ENCODE measurements around the gene CCDC183.
"Not testable (repeated sequence)": the region's sequence is repeated elsewhere in the genome, so short reads cannot be mapped to it uniquely, and the experiment has no call there.

CCDC183 gene

GRCh38 chr9:136828474-136829140, 32.5 kb downstream of the CCDC183 start:
- no peak overlapping the region for H3K27ac ChIP-seq (ENCODE audit: low read depth, low read length)
- peaks cover 87% of the 10 kb centered on the region for H3K36me3 ChIP-seq (ENCODE audit: control insufficient read depth, insufficient read depth, low read length)
- H3K9me3 ChIP-seq (ENCODE audit: control insufficient read depth, insufficient read depth, low read length), result no peaks in the 10 kb centered on the region
- H3K27me3 ChIP-seq (ENCODE audit: control insufficient read depth, insufficient read depth, low read length), result no peaks in the 10 kb centered on the region
- no peak overlapping the region for H3K9ac ChIP-seq (ENCODE audit: low read depth, low read length)
- no peak overlapping the region for H3K4me3 ChIP-seq (ENCODE audit: low read depth, low read length)
- H3K4me1 ChIP-seq (ENCODE audit: control insufficient read depth, insufficient read depth, low read length), result no peaks in the 10 kb centered on the region

DNA sequence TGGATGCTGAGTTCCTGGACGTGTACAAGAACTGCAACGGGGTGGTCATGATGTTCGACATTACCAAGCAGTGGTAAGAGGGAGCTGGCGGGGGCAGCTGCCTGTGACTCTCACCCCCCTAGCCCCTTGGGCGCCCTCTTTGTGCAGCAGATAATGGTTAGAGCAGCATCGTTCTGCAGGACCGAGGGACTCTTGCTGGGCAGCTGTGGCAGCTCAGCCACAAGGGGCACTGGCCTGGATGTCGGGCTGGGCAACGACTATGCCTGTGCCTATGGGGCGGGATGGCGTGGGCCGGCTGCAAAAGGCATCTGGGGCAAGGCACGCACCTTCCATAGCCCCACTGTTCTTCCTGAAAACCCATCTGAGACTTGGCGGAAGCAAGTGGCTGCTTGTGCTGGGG, 33.3 kb downstream of the CCDC183 start:
- Histone ChIP-seq H3K9me3 (ENCODE audit: control insufficient read depth, insufficient read depth, low read length) (no peaks in the 10 kb centered on the region), H3K4me3 (ENCODE audit: low read depth, low read length) (no peak overlapping the region), H3K27me3 (ENCODE audit: control insufficient read depth, insufficient read depth, low read length) (no peaks in the 10 kb centered on the region), H3K9ac (ENCODE audit: low read depth, low read length) (no peak overlapping the region), H3K36me3 (ENCODE audit: control insufficient read depth, insufficient read depth, low read length) (peaks cover 82% of the 10 kb centered on the region), H3K4me1 (ENCODE audit: control insufficient read depth, insufficient read depth, low read length) (no peaks in the 10 kb centered on the region), H3K27ac (ENCODE audit: low read depth, low read length) (no peak overlapping the region)

- H3K36me3 ChIP-seq (ENCODE audit: control insufficient read depth, insufficient read depth, low read length), result peaks cover 75% of the 10 kb centered on the region
- H3K27ac ChIP-seq (ENCODE audit: low read depth, low read length), result no peak overlapping the region
These were observed 34.1 kb downstream of the CCDC183 start for GRCh38 chr9:136829981-136830885.

GRCh38 chr9:136831002-136831719, 35.0 kb downstream of the CCDC183 start:
- no peak overlapping the region for H3K9ac ChIP-seq (ENCODE audit: low read depth, low read length)
- H3K36me3 ChIP-seq (ENCODE audit: control insufficient read depth, insufficient read depth, low read length), result peaks cover 69% of the 10 kb centered on the region
- H3K9me3 ChIP-seq (ENCODE audit: control insufficient read depth, insufficient read depth, low read length), result no peaks in the 10 kb centered on the region
- H3K27me3 ChIP-seq (ENCODE audit: control insufficient read depth, insufficient read depth, low read length), result no peaks in the 10 kb centered on the region
- no peak overlapping the region for H3K27ac ChIP-seq (ENCODE audit: low read depth, low read length)
- no peak overlapping the region for H3K4me3 ChIP-seq (ENCODE audit: low read depth, low read length)
- H3K4me1 ChIP-seq (ENCODE audit: control insufficient read depth, insufficient read depth, low read length), result no peaks in the 10 kb centered on the region

More at GRCh38 chr9:136829981-136830885, 34.1 kb downstream of the CCDC183 start:
- Histone ChIP-seq H3K4me1 (ENCODE audit: control insufficient read depth, insufficient read depth, low read length) (no peaks in the 10 kb centered on the region), H3K27me3 (ENCODE audit: control insufficient read depth, insufficient read depth, low read length) (no peaks in the 10 kb centered on the region), H3K9me3 (ENCODE audit: control insufficient read depth, insufficient read depth, low read length) (no peaks in the 10 kb centered on the region), H3K9ac (ENCODE audit: low read depth, low read length) (no peak overlapping the region), H3K4me3 (ENCODE audit: low read depth, low read length) (no peak overlapping the region)

GRCh38 chr9:136831720-136832104, 35.6 kb downstream of the CCDC183 start:
- H3K4me3 ChIP-seq (ENCODE audit: low read depth, low read length), result no peak overlapping the region
- H3K9ac ChIP-seq (ENCODE audit: low read depth, low read length), result no peak overlapping the region
- H3K9me3 ChIP-seq (ENCODE audit: control insufficient read depth, insufficient read depth, low read length), result no peaks in the 10 kb centered on the region
- H3K27me3 ChIP-seq (ENCODE audit: control insufficient read depth, insufficient read depth, low read length), result no peaks in the 10 kb centered on the region
- H3K27ac ChIP-seq (ENCODE audit: low read depth, low read length), result no peak overlapping the region
- peaks cover 64% of the 10 kb centered on the region for H3K36me3 ChIP-seq (ENCODE audit: control insufficient read depth, insufficient read depth, low read length)
- H3K4me1 ChIP-seq (ENCODE audit: control insufficient read depth, insufficient read depth, low read length), result no peaks in the 10 kb centered on the region

GRCh38 chr9:136832581-136832980, 36.4 kb downstream of the CCDC183 start:
- H3K9me3 ChIP-seq (ENCODE audit: control insufficient read depth, insufficient read depth, low read length), result no peaks in the 10 kb centered on the region

DNA sequence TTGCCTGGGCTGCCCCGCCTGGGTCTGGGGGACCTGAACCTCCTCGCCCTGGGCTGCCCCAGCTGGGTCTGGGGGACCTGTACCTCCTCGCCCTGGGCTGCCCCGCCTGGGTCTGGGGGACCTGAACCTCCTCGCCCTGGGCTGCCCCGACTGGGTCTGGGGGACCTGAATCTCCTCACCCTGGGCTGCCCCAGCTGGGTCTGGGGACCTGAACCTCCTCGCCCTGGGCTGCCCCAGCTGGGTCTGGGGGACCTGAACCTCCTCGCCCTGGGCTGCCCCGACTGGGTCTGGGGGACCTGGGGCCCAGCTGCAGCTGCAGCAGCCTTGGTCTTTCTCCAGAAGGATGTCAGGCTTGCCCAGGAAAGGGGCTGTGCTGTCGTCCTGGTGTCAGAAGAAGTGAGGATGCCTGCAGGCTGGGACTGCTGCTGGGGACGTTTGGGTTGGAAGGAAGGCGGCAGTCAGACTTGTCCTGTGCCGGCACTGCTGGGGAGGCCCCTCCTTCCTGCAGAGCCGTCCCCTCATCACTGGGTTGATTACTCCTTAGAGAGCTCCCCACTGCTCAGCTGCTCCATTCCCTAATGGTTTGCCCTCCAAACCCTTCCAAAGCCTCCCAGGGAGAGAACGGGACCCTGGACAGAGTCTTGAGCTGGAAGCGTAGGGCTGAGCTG, 37.4 kb downstream of the CCDC183 start:
- H3K9ac ChIP-seq (ENCODE audit: low read depth, low read length); H3K9me3 ChIP-seq (ENCODE audit: control insufficient read depth, insufficient read depth, low read length); H3K4me1 ChIP-seq (ENCODE audit: control insufficient read depth, insufficient read depth, low read length); H3K27me3 ChIP-seq (ENCODE audit: control insufficient read depth, insufficient read depth, low read length); H3K4me3 ChIP-seq (ENCODE audit: low read depth, low read length); H3K27ac ChIP-seq (ENCODE audit: low read depth, low read length): not testable (repeated sequence)
- H3K36me3 ChIP-seq (ENCODE audit: control insufficient read depth, insufficient read depth, low read length), result peaks cover 46% of the 10 kb centered on the region

More at GRCh38 chr9:136832581-136832980, 36.4 kb downstream of the CCDC183 start:
- Histone ChIP-seq H3K36me3 (ENCODE audit: control insufficient read depth, insufficient read depth, low read length) (peaks cover 55% of the 10 kb centered on the region), H3K27ac (ENCODE audit: low read depth, low read length) (no peak overlapping the region), H3K4me1 (ENCODE audit: control insufficient read depth, insufficient read depth, low read length) (no peaks in the 10 kb centered on the region), H3K27me3 (ENCODE audit: control insufficient read depth, insufficient read depth, low read length) (no peaks in the 10 kb centered on the region), H3K4me3 (ENCODE audit: low read depth, low read length) (no peak overlapping the region), H3K9ac (ENCODE audit: low read depth, low read length) (no peak overlapping the region)

GRCh38 chr9:136835162-136835931, 39.2 kb downstream of the CCDC183 start:
- no peaks in the 10 kb centered on the region for H3K27me3 ChIP-seq (ENCODE audit: control insufficient read depth, insufficient read depth, low read length)
- H3K4me1 ChIP-seq (ENCODE audit: control insufficient read depth, insufficient read depth, low read length), result no peaks in the 10 kb centered on the region
- H3K9ac ChIP-seq (ENCODE audit: low read depth, low read length), result no peak overlapping the region
- no peak overlapping the region for H3K27ac ChIP-seq (ENCODE audit: low read depth, low read length)
- H3K36me3 ChIP-seq (ENCODE audit: control insufficient read depth, insufficient read depth, low read length), result peaks cover 37% of the 10 kb centered on the region
- H3K4me3 ChIP-seq (ENCODE audit: low read depth, low read length), result no peak overlapping the region
- no peaks in the 10 kb centered on the region for H3K9me3 ChIP-seq (ENCODE audit: control insufficient read depth, insufficient read depth, low read length)

DNA sequence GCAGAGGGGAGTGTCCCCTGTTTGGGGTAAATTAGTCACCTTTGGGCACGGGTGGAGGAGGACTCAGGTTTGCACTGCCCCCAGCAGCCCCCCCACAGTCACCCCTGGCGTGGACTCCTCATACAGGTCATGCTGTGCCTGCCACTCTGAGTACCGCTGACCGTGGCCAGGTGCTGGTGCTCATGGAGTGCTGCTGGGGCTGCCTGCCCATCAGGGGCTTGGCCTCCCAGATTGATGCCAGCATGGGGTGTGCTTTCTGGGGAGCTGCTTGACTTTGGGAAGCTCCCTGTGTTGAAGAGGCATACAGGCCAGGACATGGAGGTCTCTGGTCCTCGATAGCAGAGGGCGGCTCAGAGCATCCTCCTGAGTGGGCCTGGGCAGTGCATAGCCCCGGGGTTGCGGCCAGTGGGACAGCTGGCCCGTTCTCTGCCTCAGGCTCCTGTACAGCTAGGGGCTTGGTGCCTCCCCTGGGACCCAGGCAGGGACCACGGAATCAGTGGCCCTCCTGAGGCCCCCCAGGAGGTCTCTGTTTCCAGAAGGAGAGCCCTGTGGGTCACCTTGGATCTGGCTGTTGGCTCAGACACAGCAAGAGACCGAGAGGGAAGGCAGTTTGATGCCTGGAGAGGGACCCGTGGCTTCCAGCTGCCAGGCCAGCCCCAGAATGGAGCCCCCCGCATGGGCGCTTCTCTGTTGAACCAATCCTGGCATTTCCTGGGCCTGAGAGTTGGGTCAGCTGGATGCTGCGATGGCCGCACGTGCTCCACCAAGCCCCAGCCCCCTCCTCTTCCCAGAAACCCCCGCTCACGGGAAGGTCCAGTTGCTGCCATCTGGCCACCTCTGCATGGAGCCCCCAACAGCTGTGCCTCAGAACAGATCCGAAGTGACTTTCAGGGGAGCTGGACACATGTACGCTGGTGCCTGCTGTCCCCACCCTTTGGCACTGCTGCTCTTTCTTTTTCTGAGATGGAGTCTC, 40.1 kb downstream of the CCDC183 start:
- H3K4me1 ChIP-seq (ENCODE audit: control insufficient read depth, insufficient read depth, low read length), result peaks cover 8% of the 10 kb centered on the region
- H3K36me3 ChIP-seq (ENCODE audit: control insufficient read depth, insufficient read depth, low read length), result peaks cover 29% of the 10 kb centered on the region
- H3K27ac ChIP-seq (ENCODE audit: low read depth, low read length), result no peak overlapping the region
- H3K9ac ChIP-seq (ENCODE audit: low read depth, low read length), result no peak overlapping the region
- no peaks in the 10 kb centered on the region for H3K27me3 ChIP-seq (ENCODE audit: control insufficient read depth, insufficient read depth, low read length)
- no peak overlapping the region for H3K4me3 ChIP-seq (ENCODE audit: low read depth, low read length)
- no peaks in the 10 kb centered on the region for H3K9me3 ChIP-seq (ENCODE audit: control insufficient read depth, insufficient read depth, low read length)

Measured in HUES48 (cell line).